ENCODE results near the gene RBPJ.

GRCh38 chr4:26418850-26419249, 98.0 kb downstream of the RBPJ start:
- TF ChIP-seq, protein P1, sequence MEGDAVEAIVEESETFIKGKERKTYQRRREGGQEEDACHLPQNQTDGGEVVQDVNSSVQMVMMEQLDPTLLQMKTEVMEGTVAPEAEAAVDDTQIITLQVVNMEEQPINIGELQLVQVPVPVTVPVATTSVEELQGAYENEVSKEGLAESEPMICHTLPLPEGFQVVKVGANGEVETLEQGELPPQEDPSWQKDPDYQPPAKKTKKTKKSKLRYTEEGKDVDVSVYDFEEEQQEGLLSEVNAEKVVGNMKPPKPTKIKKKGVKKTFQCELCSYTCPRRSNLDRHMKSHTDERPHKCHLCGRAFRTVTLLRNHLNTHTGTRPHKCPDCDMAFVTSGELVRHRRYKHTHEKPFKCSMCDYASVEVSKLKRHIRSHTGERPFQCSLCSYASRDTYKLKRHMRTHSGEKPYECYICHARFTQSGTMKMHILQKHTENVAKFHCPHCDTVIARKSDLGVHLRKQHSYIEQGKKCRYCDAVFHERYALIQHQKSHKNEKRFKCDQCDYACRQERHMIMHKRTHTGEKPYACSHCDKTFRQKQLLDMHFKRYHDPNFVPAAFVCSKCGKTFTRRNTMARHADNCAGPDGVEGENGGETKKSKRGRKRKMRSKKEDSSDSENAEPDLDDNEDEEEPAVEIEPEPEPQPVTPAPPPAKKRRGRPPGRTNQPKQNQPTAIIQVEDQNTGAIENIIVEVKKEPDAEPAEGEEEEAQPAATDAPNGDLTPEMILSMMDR (IDR thresholded peaks at IDR 0.05; ENCODE audit: poor library complexity, severe bottlenecking), result no peak
- no peak for TF ChIP-seq EZH2 (IDR thresholded peaks at IDR 0.05; ENCODE audit: borderline replicate concordance, insufficient read depth, low read length, poor library complexity, severe bottlenecking)
- no peak for TF ChIP-seq SMC3 (conservative IDR thresholded peaks at IDR 0.05; ENCODE audit: poor library complexity)
- TF ChIP-seq REST (IDR thresholded peaks at IDR 0.05; ENCODE audit: borderline replicate concordance), result no peak

Data from neural cell (in vitro differentiated cells).